ENCODE data around the gene CATSPER3.

- TF ChIP-seq EZH2 (IDR thresholded peaks at IDR 0.05; ENCODE audit: insufficient read depth, poor library complexity, severe bottlenecking) = no peak
- no peak for TF ChIP-seq EZH2phosphoT487 (IDR thresholded peaks at IDR 0.05; ENCODE audit: insufficient read depth, low read depth)
Observed at GRCh38 chr5:134992148-134992547, 24.4 kb downstream of the CATSPER3 start.

All from GM23248 (cell line).